Stimulated activated CD8-positive, alpha-beta memory T cell treated with anti-CD3 and anti-CD28 coated beads, Interleukin-2, amount 100 ng/mL, for 48 hours (primary cell): ENCODE results near the gene CEP295NL.
"Not testable (repeated sequence)": the region's sequence is repeated elsewhere in the genome, so short reads cannot be mapped to it uniquely, and the experiment has no call there.

ENCODE experiments used
- DNase-seq, 2 donors: peaks; one replicate each; pipeline ENCODE4 v3.0.0-alpha.2; 2020; ENCODE audit warnings: low read depth in 2 of 2

CEP295NL gene

DNA sequence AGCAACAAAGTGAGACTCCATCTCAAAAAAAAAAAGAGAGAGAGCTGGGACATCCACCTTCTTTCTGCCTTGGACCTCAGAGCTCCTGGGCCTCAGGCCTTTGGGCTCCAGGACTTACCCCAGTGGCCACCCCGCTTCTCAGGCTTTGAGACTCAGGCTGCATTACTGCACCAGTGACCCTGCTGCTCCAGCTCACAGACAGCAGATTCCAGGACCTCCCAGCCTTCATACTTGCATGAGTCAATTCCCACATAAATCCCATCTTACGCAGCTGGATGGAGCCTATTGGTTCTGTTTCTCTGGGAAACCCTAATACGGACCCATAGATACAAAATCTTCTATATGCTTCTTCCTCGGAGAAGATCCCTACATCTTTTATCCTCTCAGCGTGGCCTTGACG, 2.1 kb upstream of the CEP295NL start:
- no peak for DNase-seq

GRCh38 chr17:78904371-78904770, 1.4 kb upstream of the CEP295NL start:
- DNase-seq = no peak

DNA sequence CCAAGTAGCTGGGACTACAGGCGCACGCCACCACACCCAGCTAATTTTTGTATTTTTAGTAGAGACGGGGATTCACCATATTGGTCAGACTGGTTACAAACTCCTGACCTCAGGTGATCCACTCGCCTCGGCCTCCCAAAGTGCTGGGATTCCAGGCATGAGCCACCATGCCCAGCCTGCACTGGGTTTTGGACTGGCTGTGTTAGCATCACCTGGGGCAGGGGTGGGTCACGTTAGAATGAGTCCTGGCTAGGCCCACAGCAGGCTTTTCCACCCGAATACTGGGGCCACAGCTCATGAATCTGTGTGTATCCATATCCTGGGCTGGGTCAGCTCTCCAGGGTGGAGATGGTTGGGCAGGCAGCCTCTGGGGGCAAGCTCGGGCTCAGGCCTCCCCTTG, 770 bp downstream of the CEP295NL start:
- DNase-seq = not testable (repeated sequence)

DNA sequence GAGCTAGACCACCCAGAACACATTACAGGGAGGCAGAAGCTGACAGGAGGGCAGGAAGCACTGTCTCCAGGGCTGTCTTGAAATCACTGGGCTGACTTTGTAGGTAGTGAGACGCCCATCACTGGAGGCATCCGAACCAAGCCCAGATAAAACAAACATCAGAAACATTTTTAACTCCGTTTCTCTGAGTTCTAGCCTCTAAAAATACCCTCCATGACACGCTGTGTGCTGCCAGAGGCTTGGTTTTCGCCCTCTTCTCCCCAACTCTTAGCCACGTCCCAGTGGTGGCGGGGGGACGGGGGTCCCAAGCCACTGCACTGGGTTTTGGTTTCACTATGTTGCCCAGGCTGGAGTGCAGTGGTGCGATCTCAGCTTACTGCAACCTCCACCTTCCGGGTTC, 1.2 kb downstream of the CEP295NL start:
- DNase-seq = no peak

GRCh38 chr17:78900816-78901215, 2.2 kb downstream of the CEP295NL start:
- DNase-seq = no peak

DNA sequence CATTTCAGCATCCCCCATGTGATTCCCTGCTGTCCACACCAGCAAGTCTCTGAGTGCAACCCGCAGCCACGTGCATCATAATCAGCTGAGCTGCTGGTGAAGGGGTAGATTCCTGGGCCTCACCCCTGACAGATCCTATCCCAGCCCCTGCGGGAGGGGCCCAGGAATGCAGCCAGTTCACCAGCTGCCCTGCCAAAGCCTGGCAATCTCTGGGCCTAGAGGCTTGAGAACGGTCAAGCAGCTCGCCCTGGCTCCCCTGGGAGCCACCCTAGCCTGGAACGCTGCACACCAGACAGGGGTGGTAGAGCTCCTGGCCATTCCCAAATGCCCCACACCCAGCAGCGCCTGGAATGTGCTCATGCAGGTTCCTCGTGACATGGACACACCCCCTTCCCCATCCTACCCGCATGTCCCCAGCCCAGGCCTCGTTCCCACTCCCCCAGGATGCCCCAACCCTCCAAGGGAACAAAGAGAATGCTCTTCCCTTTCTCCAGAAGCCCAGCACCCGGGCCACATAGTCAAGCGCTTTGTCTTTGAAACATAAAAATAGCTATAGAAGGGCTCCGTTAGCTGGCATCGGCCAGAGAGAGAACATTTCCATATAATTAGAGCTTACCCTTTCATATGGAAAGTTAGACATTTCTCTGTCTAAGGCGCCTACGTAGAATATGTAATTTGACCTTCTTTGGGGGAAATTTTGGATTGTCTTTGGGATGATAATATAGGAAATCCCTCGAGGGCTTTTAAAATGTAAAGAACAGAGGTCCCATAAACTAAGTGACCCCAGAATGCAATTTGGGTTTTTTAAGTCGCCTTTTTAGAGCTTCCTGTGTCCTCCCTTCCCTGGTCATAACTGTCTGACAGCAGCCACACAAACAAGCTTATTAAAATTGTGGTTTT, 3.4 kb downstream of the CEP295NL start:
- no peak for DNase-seq

- no peak for DNase-seq
These were observed 4.1 kb downstream of the CEP295NL start for GRCh38 chr17:78898947-78899346.

DNA sequence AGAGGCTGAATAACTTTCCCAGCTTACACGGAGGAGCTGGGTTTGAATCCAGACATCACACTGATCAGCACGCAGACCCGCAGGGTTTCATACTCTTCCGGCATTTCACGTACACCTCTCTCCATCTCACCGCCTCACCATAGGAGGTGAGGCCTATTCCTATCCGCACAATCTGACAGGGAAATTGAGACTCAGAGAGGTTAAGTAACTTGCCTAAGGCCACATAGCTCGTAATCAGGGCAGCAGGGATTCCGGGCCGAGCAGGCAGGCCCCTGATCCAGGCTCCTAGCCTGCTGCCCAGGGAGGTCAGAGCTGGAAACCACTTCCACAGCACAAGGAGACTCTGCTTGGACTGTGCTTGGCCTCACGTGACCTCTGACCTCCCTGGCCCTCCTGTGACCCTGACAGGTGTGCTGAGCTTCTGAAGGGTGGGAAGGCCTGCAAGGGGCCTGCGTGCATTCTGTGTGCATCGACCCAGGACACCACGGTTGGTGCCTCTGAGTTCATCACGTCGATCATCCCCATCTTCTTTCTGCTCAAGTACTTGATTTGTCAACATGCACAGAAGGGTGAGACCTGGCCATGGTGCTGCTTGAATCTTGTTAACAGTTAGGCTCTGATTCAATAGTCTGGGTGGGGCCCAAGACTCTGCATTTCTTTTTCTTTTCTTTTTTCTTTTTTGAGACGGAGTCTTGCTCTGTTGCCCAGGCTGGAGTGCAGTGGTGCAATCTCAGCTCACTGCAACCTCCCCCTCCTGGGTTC, 4.7 kb downstream of the CEP295NL start:
- no peak for DNase-seq

DNA sequence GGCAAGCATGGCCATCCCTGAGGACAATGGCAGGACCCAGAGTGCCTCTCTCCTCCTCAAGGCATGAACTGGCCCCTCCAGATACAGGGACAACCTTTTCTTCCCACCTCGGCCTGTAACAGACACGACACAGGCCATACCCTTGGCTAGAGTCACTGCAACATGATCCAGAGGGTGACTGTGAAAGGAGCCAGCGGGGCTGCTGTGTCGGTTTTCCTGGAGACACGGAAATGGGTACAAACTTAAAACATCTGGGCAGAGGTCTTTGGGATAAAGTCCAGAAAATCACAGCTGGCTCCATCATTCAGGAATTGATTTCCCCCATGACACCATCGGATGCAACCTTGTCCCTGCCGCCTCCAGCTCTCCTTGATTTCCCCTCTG, 5.3 kb downstream of the CEP295NL start:
- DNase-seq = no peak

- no peak for DNase-seq
These were observed 6.0 kb downstream of the CEP295NL start for GRCh38 chr17:78896834-78897663.

- no peak for DNase-seq
These were observed 6.7 kb downstream of the CEP295NL start for GRCh38 chr17:78896091-78896833.

GRCh38 chr17:78895322-78895721, 7.7 kb downstream of the CEP295NL start:
- no peak for DNase-seq

GRCh38 chr17:78893684-78894083, 9.3 kb downstream of the CEP295NL start:
- no peak for DNase-seq

DNA sequence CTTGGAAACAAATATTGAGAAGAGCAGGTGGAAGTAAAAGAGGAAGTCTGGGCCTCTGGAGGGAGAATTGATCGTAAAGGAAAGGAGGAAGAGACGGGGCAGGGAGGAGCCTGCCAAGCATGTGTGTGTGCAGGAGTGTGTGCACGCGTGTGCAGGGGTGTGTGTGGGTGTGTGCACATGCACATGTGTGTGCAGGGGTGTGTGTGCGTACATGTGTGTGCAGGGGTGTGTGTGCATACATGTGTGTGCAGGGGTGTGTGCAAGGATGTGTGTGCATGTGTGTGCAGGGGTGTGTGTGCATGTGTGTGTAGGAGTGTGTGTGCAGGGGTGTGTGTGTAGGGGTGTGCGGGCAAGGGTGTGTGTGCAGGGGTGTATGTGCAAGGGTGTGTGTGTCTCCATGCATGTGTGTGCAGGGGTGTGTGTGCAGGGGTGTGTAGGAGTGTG, 10.0 kb downstream of the CEP295NL start:
- DNase-seq = no peak

- no peak for DNase-seq
These were observed 10.5 kb downstream of the CEP295NL start for GRCh38 chr17:78892520-78892919.

- no peak for DNase-seq
These were observed 10.9 kb downstream of the CEP295NL start for GRCh38 chr17:78892062-78892456.

DNA sequence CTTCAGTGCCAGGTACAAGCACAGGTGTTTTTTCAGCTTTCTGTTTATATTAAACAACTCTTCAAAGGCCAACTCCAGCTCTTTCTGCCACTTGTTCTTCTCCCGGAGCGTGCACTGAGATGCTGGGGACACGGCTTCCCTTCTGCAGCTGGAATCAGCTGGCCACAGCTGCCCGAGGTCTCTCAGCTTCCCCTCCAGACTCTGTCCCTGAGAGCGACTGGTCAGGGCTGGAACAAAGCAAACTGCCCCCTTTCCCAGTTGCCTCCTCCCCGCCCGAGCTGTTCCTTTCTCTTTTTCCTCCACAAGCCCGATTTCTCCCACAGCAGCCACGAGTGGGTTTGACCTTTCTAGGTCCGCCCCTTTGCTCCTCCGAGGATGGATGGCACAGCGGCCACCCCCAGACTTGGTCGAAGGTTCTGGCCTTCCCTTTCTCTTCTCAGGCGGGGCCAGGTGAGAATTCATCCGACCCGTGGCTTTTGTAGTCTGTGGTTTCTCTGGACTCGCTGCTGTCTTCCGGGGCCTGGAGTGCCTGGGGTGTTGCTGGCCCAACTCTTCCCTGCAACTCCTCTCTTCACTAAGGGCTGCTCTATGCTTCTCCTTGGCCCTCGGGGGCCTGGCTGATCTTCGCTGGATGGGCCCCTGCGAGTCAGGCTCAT, 11.5 kb downstream of the CEP295NL start:
- no peak for DNase-seq

- peak in 1 of 2 donors; percentile 15 for DNase-seq
These were observed 12.5 kb downstream of the CEP295NL start for GRCh38 chr17:78890498-78890897.

GRCh38 chr17:78890096-78890495, 12.9 kb downstream of the CEP295NL start:
- DNase-seq = not testable (repeated sequence)

DNA sequence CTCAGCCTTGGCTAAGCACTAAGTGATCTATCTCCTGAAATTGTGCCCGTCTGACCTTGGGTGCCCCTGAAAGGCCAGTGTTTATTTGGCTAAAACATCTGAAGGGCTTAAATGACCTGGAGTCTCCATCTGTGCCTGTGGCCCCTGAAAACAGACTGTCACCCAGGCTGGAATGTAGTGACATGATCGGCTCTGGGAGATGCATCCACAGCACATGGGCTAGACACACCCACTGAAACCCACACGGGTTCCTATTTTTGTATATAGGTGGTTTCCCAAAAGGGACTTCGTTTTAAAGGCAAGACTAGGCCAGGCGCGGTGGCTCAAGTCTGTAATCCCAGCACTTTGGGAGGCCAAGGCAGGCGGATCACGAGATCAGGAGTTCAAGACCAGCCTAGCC, 13.5 kb downstream of the CEP295NL start:
- DNase-seq = no peak
